ENCODE measurements around the gene CYGB. TPM values are rescaled to one million over a fixed set of nuclear protein-coding genes. Genes with fewer than 3 reads are reported as not detected.
A peak's percentile ranks its signal among the peaks of the same experiment; 100 is the strongest.

Gene CYGB
- total and polyA plus RNA-seq, 10 of the 15 experiments (the other 5 are each of a cell fraction or from before 2014, with no cell fraction given), result 0.34 TPM; not detected in 9

DNA sequence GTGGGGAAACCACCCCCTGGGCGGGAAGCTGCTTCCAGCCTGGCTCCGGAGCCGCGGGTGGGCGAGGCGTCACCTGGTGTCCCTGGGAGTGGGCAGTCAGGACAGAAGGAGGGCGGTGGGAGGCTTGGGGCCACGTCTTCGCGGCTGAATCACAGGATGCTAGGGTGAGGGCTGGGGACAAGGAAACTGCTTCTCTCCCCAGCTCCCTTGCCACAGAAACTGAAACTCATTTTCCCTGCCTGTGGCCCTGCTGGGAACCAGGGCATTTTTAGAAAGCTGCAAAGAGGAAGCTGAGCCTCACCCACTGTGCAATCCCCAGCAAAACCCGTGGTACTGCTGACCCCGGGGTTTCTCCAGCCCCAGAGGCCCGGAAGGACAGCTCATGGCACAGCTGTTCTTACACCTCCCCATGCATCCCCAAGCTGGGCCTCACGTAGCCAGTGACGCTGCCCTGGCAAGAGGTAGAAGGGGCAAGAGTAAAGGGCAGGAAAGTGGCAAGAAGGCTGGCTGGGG, 44.5 kb downstream of the CYGB start (continued):
- TF ChIP-seq GATAD2B (conservative IDR thresholded peaks at IDR 0.05; ENCODE audit: low read depth) (peak; percentile 80; the same call in 1 of the 2 replicates), TCF12 (IDR thresholded peaks at IDR 0.05; ENCODE audit: low read depth, low read length) (0 out of 2 replicates have a peak, but pooled peaks have one; percentile 33), CEBPB (IDR thresholded peaks at IDR 0.05; ENCODE audit: borderline replicate concordance in 1 of 2, low read depth in 2 of 2, low read length in 2 of 2) (no peak), STAT1 (conservative IDR thresholded peaks at IDR 0.05) (no peak)

DNA sequence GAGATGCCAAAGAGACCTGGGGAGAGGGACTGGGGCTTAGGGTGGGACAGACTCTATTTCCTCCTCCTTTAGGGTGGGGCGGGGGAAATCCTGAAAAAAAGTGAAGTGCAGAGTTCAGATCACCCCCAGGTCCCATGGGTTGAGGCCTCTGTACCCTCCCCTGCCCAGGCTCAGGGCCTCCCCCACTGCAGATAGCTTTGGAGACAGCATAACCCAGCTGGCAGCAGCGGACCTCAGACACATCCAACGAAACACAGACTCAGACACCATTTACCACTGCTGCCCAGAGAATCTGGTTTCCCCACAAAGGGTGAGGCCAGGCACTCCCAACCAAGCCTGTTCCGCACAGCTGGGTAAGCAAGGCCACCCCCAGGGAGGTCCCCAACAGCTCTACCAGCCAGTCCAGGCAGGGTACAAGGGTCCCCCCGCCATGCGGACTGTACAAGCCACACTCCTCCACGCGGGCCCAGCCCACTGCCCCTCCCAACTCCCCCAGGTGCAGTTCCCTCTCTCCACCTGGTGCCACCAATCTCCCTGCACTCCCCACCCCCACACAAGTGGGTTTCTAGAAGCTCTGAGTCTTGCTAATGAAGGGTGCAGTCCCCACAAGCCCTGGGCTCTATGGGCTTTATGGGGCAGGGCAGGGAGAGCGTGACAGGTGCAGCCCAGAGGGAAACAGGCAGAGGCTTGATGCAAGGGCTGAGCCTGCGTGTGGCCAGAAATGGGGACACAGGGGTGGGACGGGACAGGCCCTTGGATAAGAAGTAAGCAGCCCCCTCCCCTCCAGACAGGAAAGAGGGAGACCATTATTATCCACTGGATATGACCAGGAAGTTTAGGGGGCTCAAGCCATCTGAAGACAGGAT, 45.2 kb downstream of the CYGB start:
- in situ Hi-C loops (cut with MboI), result no loop called here
- H2AFZ ChIP-seq (ENCODE audit: control insufficient read depth, low read depth, low read length), result peak overlapping the region; percentile 10; the same call in 1 of the 2 replicates
- intact Hi-C loops (cut with micrococcal nuclease; ENCODE audit: unreplicated experiment), result no loop called here
- H3K9ac ChIP-seq (ENCODE audit: control insufficient read depth, insufficient read depth, low read length), result peak overlapping the region; percentile 40
- no TSS peak for BruUV-seq (replicated peaks)
- DNase-seq (ENCODE audit: low read depth, low spot score), result peak; percentile 58
- SMC1A ChIA-PET (ENCODE audit: uncharacterized antibody, unreplicated experiment), result interaction anchor here (1.1 to 4.6 kb wide), 5 partner anchors 10 to 36 kb away, joined by 4 to 49 read pairs (median 11); partner anchors contain the start of gene AANAT
- POLR2A ChIA-PET, result interaction anchor here (0.7 to 4.1 kb wide), 9 partner anchors 9 to 637 kb away, joined by 3 to 49 read pairs (median 3); partner anchors contain the start of genes RHBDF2 and WBP2
- ATAC-seq, result peak; percentile 70
- WGBS (ENCODE audit: insufficient coverage, insufficient replicate concordance, low lambda C conversion rate, missing lambda C conversion rate), result 10% methylated on average over 11 of the region's 11 CpGs
- H3K4me2 ChIP-seq (ENCODE audit: control insufficient read depth, insufficient read depth), result peak overlapping the region; percentile 83
- peak; percentile 75 for FAIRE-seq
- RAD21 ChIA-PET (ENCODE audit: unreplicated experiment), result interaction anchor here (0.7 to 6.4 kb wide), 13 partner anchors 9 to 315 kb away, joined by 3 to 50 read pairs (median 3); partner anchors contain the start of gene RHBDF2
- peaks cover 42% of the 10 kb centered on the region for H3K79me2 ChIP-seq (ENCODE audit: control insufficient read depth, insufficient read depth, low read length)
- no peaks in the 10 kb centered on the region; a peak in 3 of 4 replicates for H3K36me3 ChIP-seq (ENCODE audit: control insufficient read depth in 2 of 2, insufficient read depth in 2 of 2, low read length in 1 of 2)
- H3K9me3 ChIP-seq (replicated peaks; ENCODE audit: control insufficient read depth, insufficient read depth, low read length), result no peaks in the 10 kb centered on the region
- H3K27me3 ChIP-seq (replicated peaks in 1 of 2; ENCODE audit: control insufficient read depth in 2 of 2, insufficient read depth in 2 of 2, low read length in 1 of 2), result no peaks in the 10 kb centered on the region
- H3K4me1 ChIP-seq (ENCODE audit: control insufficient read depth, insufficient read depth, low read length), result peaks cover 60% of the 10 kb centered on the region
- H3K4me3 ChIP-seq, result peak overlapping the region; percentile 47; the same call in 1 of the 2 replicates
- no peaks in the 10 kb centered on the region for H4K20me1 ChIP-seq (ENCODE audit: control insufficient read depth, insufficient read depth)
- CTCF ChIA-PET, result interaction anchor here (1.0 to 3.5 kb wide), 9 partner anchors 8 to 84 kb away, joined by 3 to 35 read pairs (median 4); partner anchors contain the start of genes AANAT and RHBDF2
- H3K27ac ChIP-seq (ENCODE audit: control insufficient read depth, insufficient read depth), result peak overlapping the region; percentile 80
- TF ChIP-seq, protein P1, sequence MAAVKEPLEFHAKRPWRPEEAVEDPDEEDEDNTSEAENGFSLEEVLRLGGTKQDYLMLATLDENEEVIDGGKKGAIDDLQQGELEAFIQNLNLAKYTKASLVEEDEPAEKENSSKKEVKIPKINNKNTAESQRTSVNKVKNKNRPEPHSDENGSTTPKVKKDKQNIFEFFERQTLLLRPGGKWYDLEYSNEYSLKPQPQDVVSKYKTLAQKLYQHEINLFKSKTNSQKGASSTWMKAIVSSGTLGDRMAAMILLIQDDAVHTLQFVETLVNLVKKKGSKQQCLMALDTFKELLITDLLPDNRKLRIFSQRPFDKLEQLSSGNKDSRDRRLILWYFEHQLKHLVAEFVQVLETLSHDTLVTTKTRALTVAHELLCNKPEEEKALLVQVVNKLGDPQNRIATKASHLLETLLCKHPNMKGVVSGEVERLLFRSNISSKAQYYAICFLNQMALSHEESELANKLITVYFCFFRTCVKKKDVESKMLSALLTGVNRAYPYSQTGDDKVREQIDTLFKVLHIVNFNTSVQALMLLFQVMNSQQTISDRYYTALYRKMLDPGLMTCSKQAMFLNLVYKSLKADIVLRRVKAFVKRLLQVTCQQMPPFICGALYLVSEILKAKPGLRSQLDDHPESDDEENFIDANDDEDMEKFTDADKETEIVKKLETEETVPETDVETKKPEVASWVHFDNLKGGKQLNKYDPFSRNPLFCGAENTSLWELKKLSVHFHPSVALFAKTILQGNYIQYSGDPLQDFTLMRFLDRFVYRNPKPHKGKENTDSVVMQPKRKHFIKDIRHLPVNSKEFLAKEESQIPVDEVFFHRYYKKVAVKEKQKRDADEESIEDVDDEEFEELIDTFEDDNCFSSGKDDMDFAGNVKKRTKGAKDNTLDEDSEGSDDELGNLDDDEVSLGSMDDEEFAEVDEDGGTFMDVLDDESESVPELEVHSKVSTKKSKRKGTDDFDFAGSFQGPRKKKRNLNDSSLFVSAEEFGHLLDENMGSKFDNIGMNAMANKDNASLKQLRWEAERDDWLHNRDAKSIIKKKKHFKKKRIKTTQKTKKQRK (IDR thresholded peaks at IDR 0.05; ENCODE audit: low read depth, low read length), result no peak
- TF ChIP-seq, protein P2, sequence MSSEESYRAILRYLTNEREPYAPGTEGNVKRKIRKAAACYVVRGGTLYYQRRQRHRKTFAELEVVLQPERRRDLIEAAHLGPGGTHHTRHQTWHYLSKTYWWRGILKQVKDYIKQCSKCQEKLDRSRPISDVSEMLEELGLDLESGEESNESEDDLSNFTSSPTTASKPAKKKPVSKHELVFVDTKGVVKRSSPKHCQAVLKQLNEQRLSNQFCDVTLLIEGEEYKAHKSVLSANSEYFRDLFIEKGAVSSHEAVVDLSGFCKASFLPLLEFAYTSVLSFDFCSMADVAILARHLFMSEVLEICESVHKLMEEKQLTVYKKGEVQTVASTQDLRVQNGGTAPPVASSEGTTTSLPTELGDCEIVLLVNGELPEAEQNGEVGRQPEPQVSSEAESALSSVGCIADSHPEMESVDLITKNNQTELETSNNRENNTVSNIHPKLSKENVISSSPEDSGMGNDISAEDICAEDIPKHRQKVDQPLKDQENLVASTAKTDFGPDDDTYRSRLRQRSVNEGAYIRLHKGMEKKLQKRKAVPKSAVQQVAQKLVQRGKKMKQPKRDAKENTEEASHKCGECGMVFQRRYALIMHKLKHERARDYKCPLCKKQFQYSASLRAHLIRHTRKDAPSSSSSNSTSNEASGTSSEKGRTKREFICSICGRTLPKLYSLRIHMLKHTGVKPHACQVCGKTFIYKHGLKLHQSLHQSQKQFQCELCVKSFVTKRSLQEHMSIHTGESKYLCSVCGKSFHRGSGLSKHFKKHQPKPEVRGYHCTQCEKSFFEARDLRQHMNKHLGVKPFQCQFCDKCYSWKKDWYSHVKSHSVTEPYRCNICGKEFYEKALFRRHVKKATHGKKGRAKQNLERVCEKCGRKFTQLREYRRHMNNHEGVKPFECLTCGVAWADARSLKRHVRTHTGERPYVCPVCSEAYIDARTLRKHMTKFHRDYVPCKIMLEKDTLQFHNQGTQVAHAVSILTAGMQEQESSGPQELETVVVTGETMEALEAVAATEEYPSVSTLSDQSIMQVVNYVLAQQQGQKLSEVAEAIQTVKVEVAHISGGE (CRISPR knock-in tag; IDR thresholded peaks at IDR 0.05), result no peak
- peak in 1 of 2 experiments; percentile 27; a peak in 1 of 3 replicates for TF ChIP-seq EGR1 (IDR thresholded peaks at IDR 0.05; ENCODE audit: borderline replicate concordance in 1 of 2, low read depth in 2 of 2, low read length in 2 of 2)
- no peak for TF ChIP-seq MYC (IDR thresholded peaks at IDR 0.05; ENCODE audit: insufficient read depth, insufficient read length, insufficient replicate concordance, low read length, severe bottlenecking)
- TF ChIP-seq, protein P3, sequence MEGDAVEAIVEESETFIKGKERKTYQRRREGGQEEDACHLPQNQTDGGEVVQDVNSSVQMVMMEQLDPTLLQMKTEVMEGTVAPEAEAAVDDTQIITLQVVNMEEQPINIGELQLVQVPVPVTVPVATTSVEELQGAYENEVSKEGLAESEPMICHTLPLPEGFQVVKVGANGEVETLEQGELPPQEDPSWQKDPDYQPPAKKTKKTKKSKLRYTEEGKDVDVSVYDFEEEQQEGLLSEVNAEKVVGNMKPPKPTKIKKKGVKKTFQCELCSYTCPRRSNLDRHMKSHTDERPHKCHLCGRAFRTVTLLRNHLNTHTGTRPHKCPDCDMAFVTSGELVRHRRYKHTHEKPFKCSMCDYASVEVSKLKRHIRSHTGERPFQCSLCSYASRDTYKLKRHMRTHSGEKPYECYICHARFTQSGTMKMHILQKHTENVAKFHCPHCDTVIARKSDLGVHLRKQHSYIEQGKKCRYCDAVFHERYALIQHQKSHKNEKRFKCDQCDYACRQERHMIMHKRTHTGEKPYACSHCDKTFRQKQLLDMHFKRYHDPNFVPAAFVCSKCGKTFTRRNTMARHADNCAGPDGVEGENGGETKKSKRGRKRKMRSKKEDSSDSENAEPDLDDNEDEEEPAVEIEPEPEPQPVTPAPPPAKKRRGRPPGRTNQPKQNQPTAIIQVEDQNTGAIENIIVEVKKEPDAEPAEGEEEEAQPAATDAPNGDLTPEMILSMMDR (IDR thresholded peaks at IDR 0.05 in 2 of 3, conservative IDR thresholded peaks at IDR 0.05 in 1 of 3; ENCODE audit: control insufficient read depth in 2 of 3, extremely low read depth in 1 of 3, insufficient read depth in 1 of 3, low read depth in 3 of 3, low read length in 3 of 3), result no peak
